Spinal cord (tissue), 10 donors: ENCODE results near the gene SDC1. TPM values are rescaled to one million over a fixed set of nuclear protein-coding genes. Genes with fewer than 3 reads are reported as not detected.
A peak's percentile ranks its signal among the peaks of the same experiment; 100 is the strongest.

Source experiments
- DNase-seq, 6 donors: peaks; one replicate each; pipeline versions ENCODE4 v3.0.0 to v3.0.0-alpha.2; 2013 to 2015; ENCODE audit warnings: low spot score in 6 of 6, low read depth in 4 of 6
- H3K27ac ChIP-seq: one replicate; pipeline ENCODE4 v1.5.1; 2013; ENCODE audit warnings: low read depth, low read length, control low read depth
- H3K27me3 ChIP-seq: one replicate; pipeline ENCODE4 v1.6.1; 2013; ENCODE audit warnings: low read length; ENCODE audit not compliant: control insufficient read depth, insufficient read depth
- H3K36me3 ChIP-seq: one replicate; pipeline ENCODE4 v1.6.1; 2013; ENCODE audit warnings: low read length; ENCODE audit not compliant: control insufficient read depth, insufficient read depth
- H3K4me1 ChIP-seq: one replicate; pipeline ENCODE4 v1.6.1; 2013; ENCODE audit warnings: low read length; ENCODE audit not compliant: control insufficient read depth, insufficient read depth
- H3K4me3 ChIP-seq: one replicate; pipeline ENCODE4 v1.5.1; 2013; ENCODE audit warnings: low read depth, low read length, control low read depth
- H3K9me3 ChIP-seq: one replicate; pipeline ENCODE4 v1.6.1; 2013; ENCODE audit warnings: low read length; ENCODE audit not compliant: control insufficient read depth, insufficient read depth
- WGBS: methylation state at CpG from one replicate; pipeline ENCODE4 v1.1.5; 2013; ENCODE audit warnings: missing lambda C conversion rate; ENCODE audit not compliant: insufficient coverage; 5-methylcytosine and 5-hydroxymethylcytosine counted together
- polyA plus RNA-seq, 2 donors: library from polyadenylated mRNA; unstranded; fragments of 120-200 nt; gene quantifications; one replicate each; pipeline ENCODE4 v1.2.1, GENCODE V29; 2013; ENCODE audit not compliant: insufficient read length in 2 of 2
- total RNA-seq, 2 donors: library from RNA; depleted of rRNA in 1 of 2; stranded (reverse); fragments of 120-200 nt in 1 of 2; fragments of >200 nt in 1 of 2; gene quantifications; one replicate each; pipeline versions ENCODE4 v1.2.3 to v1.2.4, GENCODE V29; 2013 to 2014
- donor health status: healthy.

SDC1 gene
- total and polyA plus RNA-seq, 4 donors = 4.7 to 21.0 (median 9.3) TPM

- H3K27ac ChIP-seq = no peak overlapping the region
- peak overlapping the region; percentile 60 for H3K4me3 ChIP-seq
- no peaks in the 10 kb centered on the region for H3K9me3 ChIP-seq
- H3K4me1 ChIP-seq = peaks cover 25% of the 10 kb centered on the region
- WGBS = 38% methylated on average over 20 of the region's 21 CpGs
- peaks cover 7% of the 10 kb centered on the region for H3K27me3 ChIP-seq
- peaks cover 7% of the 10 kb centered on the region for H3K36me3 ChIP-seq
- DNase-seq = no peak
Observed at GRCh38 chr2:20222769-20223406, 2.0 kb downstream of the SDC1 start.

GRCh38 chr2:20222014-20222768 is 2.7 kb downstream of the SDC1 start:
- DNase-seq = no peak
- WGBS = 82% methylated on average over 1 of the region's 1 CpG
- Histone ChIP-seq H3K4me3 (no peak overlapping the region), H3K36me3 (peaks cover 11% of the 10 kb centered on the region), H3K9me3 (no peaks in the 10 kb centered on the region), H3K4me1 (peaks cover 25% of the 10 kb centered on the region), H3K27me3 (peaks cover 6% of the 10 kb centered on the region), H3K27ac (no peak overlapping the region)

GRCh38 chr2:20221555-20221973 is 3.4 kb downstream of the SDC1 start:
- no peak for DNase-seq
- Histone ChIP-seq H3K4me1 (peaks cover 25% of the 10 kb centered on the region), H3K4me3 (no peak overlapping the region), H3K9me3 (no peaks in the 10 kb centered on the region), H3K27me3 (peaks cover 6% of the 10 kb centered on the region), H3K36me3 (peaks cover 13% of the 10 kb centered on the region), H3K27ac (no peak overlapping the region)
- no CpG with 5 or more reads among the region's 3 CpGs for WGBS

- Histone ChIP-seq H3K4me1 (peaks cover 24% of the 10 kb centered on the region), H3K36me3 (peaks cover 13% of the 10 kb centered on the region), H3K27ac (no peak overlapping the region), H3K27me3 (peaks cover 4% of the 10 kb centered on the region), H3K4me3 (no peak overlapping the region), H3K9me3 (no peaks in the 10 kb centered on the region)
- WGBS = 83% methylated on average over 2 of the region's 3 CpGs
- DNase-seq = no peak
Observed at GRCh38 chr2:20220806-20221554, 4.0 kb downstream of the SDC1 start.

GRCh38 chr2:20219763-20220380 is 5.1 kb downstream of the SDC1 start:
- Histone ChIP-seq H3K4me3 (no peak overlapping the region), H3K36me3 (peaks cover 13% of the 10 kb centered on the region), H3K9me3 (no peaks in the 10 kb centered on the region), H3K4me1 (peaks cover 16% of the 10 kb centered on the region), H3K27me3 (no peaks in the 10 kb centered on the region), H3K27ac (no peak overlapping the region)
- DNase-seq = no peak
- WGBS = 96% methylated on average over 12 of the region's 13 CpGs

GRCh38 chr2:20218331-20219320 is 6.3 kb downstream of the SDC1 start:
- peaks cover 14% of the 10 kb centered on the region for H3K4me1 ChIP-seq
- peaks cover 13% of the 10 kb centered on the region for H3K36me3 ChIP-seq
- DNase-seq = no peak
- 83% methylated on average over 18 of the region's 20 CpGs for WGBS
- no peaks in the 10 kb centered on the region for H3K9me3 ChIP-seq
- no peaks in the 10 kb centered on the region for H3K27me3 ChIP-seq
- no peak overlapping the region for H3K4me3 ChIP-seq
- H3K27ac ChIP-seq = no peak overlapping the region

- Histone ChIP-seq H3K36me3 (peaks cover 18% of the 10 kb centered on the region), H3K27me3 (no peaks in the 10 kb centered on the region), H3K4me3 (no peak overlapping the region), H3K27ac (no peak overlapping the region), H3K9me3 (no peaks in the 10 kb centered on the region), H3K4me1 (peaks cover 14% of the 10 kb centered on the region)
- 91% methylated on average over 21 of the region's 21 CpGs for WGBS
- no peak for DNase-seq
Observed at GRCh38 chr2:20217041-20217970, 7.6 kb downstream of the SDC1 start.
